Measurements from ENCODE around the gene KLC1.
"Not testable (repeated sequence)": the region's sequence is repeated elsewhere in the genome, so short reads cannot be mapped to it uniquely, and the experiment has no call there.

Gene KLC1

DNA sequence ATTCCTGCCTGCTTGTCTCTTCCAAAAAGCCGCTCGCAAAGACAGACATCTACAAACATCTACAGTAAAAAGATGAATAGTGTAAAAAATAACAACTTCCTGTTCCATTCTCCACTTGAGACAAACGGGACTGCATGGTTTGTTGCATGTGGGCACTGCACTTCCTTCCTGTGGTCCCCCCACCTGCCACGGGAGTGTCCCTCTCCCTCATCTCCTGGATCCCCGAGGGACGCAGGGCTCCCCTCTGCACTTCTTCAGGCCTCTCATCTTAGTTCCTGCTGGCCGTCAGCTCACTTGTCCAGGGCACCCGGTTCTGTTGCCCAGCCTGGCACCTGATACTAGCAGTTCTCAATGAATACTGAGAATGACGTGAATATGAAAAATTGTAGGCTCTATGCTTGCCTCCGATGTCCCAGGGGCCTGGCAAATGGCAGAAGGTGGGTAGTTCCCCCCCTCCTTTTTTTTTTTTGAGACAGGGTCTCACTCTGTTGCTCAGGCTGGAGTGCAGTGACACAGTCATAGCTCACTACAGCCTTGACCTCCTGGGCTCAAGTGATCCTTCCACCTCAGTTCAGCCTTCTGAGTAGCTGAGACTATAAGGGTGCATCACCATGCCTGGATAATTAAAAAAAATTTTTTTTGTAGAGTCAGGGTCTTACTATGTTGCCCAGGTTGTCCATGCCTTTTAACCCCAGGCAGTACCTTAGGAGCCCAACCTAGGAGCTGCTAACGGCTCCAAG is 3.5 kb upstream of the KLC1 start:
- DNase-seq = peak; percentile 63

DNA sequence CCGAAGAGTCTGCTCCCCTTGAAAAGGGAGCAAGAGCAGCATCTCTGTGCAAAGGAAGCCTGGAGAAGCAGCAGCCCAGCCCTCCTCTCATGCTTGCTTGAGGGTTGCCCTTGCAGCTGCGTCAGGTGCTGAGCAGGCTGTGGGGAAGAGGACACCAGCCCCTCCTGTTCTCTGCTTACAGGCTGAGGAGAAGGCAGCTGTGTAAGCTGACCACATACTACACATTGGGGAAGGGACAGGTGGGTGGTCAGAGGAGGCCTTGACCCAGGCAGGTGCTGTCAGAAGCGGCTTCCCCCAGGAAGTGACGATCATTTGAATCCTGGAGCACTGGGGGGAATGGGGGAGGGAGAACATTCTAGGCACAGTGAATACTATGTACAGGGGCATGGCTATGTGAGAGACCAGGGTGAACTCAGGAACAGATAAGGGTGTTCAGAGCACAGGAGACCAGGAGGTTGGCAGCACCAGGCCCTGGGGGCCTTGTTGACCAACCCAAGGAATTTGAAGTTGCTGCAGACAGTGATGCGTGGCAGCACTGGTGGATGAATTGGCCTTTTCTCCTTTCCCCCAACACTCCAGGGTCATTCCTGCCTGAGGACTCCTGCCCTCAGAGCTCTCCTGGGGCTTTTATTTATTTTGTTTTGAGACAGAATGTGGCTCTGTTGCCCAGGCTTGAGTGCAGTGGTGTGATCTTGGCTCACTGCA is 2.7 kb upstream of the KLC1 start:
- DNase-seq = peak; percentile 80

DNA sequence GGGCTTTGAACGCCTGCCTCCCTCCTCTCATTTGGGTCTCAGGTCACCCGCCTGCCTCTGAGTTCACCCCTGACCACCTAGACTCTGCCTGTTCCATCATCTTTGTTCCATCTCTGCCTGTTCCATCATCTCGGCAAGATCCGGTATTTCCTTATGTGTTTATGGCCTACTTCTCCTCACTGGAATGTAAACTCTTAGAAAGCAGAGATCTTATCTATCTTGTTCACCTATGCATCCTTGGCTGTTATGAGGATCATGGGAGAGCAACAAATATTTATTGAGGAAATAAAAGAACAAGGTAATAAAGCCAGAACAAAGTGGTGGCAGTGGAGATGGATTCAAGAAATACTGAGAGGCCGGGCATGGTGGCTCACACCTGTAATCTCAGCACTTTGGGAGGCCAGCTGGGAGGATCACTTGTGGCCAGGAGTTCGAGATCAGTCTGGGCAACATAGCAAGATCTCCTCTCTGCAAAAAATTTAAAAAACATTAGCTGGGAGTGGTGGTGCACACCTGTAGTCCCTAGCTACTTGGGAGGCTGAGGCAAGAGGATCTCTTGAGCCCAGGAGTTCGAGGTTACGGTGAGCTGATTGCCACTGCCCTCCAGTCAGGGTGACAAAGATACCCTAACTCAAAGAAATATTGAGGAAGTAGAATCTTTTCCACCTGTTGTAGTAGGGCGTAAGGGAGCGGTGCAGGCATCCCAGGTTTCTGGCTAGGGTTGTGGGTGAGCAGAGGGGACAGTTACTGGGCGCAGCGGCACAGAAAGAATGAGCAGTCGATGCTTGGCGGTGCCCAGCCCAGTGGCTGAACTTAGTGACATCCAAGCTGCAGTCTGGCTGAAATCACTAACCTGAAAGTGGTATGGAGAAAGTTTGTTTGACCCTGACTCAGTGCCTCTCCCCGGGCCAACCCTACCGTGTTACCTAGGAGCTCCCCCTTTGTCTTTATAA is 1.7 kb upstream of the KLC1 start:
- DNase-seq = no peak

GRCh38 chr14:103628221-103628683 is 759 bp upstream of the KLC1 start:
- no peak for DNase-seq

GRCh38 chr14:103629503-103630121 is 601 bp downstream of the KLC1 start:
- peak; percentile 22 for DNase-seq

DNA sequence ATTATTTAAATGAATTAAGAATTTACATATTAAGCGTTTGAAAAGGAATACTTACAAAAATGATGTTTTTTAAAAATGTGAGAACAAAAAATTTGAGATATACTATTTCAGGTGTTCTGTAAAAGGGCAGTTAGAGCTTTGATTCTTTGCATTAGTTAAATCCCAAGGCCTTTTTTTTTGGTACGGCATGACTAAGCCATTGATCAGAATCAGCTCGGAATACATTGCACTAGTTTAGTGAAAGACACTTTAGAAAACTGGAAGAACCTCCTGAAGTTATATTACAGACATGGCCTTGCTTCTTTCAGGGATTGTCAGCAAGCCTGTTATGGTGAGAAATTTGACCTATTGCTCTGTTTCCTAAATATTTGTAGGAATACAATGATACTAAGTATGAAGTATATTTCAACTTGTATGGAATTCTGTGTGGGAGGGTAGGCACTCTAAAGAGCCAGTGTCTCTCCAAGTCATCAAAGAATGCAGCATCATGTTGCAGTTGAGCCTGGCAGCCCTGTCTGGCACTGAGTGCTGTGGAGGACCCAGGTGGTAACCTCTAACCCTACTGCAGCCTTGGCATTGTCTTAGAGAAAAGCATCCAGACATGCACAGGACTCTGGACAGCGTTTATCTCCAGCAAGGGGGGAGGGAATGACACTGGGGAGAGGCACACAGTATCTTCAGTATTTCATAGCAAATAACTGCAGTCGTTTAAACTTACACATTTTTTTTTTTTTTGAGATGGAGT is 1.5 kb downstream of the KLC1 start:
- no peak for DNase-seq

DNA sequence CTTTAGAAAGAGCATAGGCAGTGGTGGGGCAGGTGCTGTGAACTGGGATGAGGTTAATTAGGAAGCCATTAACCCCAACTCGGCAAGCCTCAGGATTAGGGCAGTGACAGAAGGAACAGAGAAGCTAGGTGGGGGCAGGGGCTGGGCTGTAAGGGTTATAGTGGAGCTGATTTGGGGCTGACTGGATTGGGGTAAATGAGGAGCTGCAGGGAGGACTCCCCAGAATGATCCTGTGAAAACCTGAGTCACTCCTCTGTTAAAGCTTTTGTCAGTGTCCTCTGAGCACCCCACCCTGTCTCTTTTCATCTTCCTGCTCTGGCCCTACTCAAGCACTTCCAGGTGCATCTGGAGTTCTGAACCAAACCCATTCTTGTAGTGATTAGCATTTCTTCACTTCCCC is 4.4 kb downstream of the KLC1 start:
- DNase-seq = no peak

GRCh38 chr14:103634156-103634555 is 5.1 kb downstream of the KLC1 start:
- DNase-seq = no peak

GRCh38 chr14:103638594-103638993 is 9.6 kb downstream of the KLC1 start:
- DNase-seq = no peak

DNA sequence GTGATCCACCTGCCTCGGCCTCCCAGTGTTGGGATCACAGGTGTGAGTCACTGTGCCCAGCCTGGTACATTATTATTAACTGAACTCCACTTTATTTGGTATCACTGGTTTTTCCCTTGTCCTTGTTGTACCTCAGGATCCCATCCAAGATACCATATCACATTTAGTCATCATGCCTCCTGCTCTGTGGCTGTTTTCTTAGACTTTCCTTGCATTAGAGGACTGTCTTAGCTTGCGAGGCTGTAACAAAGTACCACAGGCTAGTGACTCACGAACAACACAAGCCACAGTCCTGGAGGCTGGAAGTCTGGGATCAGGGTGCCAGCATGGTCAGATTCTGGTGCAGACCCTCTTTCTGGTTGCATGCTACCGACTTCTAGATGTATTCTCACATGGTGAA is 12.2 kb downstream of the KLC1 start:
- no peak for DNase-seq

GRCh38 chr14:103646189-103646588 is 17.2 kb downstream of the KLC1 start:
- no peak for DNase-seq

- DNase-seq = no peak
These were observed 20.0 kb downstream of the KLC1 start for GRCh38 chr14:103649001-103649400.

DNA sequence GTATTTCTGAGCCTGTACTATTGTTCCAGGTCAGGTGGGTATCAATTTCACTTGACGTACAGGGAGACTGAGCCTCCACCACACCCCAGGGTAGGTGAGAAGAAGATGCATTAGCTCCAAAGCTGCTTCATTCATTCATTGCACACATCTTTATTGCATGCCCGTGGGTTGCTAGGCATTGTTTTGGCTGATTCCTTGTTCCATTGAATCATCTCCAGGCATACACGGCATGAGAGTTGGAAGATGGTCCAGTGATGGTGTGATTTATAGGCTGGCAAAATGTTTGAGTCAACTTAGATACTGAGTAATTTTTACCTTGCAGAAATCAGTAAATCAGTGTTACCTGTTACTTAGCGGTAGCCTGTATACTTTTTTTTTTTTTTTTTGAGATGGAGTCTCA is 21.2 kb downstream of the KLC1 start:
- DNase-seq = no peak

GRCh38 chr14:103651585-103651984 is 22.6 kb downstream of the KLC1 start:
- no peak for DNase-seq

DNA sequence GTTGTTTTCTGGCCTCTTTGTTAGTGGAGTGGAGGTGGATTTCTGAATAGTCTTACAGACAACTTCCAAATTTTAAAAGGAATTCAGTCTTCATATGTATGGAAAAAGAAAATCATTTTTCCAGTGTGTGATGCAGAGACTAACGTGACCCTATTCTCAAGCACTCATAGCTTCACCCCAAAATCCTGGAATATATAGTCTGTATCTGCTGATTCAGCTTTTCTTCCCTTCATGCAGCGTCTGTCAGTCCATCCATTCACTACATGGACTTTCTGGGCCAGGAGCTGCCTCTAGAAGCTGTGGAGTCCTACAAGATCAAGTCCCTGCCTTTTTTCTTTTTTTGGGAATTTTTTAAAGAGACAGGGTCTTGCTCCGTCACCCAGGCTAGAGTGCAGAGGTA is 23.8 kb downstream of the KLC1 start:
- DNase-seq = no peak

GRCh38 chr14:103653336-103653735 is 24.3 kb downstream of the KLC1 start:
- not testable (repeated sequence) for DNase-seq

DNA sequence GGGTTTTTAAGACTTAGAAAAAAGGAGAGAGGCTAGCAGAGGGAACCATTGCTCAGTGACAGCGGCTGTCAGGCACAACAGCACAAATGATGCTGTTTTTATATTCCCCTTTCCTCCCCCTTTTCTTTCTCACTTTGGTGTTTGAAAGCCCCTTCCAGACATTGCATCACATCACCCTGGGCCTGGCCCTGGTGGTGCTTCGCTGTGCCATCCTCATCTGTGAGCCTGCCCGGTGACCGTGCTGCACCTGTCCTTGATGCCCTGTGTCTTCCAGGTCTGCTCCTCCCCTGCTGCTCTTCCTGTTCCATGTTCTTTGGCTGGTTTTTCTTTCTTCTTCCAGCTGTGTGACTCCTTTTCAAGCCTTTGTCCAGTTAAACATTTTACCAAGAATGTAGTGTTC is 24.8 kb downstream of the KLC1 start:
- DNase-seq = no peak

DNA sequence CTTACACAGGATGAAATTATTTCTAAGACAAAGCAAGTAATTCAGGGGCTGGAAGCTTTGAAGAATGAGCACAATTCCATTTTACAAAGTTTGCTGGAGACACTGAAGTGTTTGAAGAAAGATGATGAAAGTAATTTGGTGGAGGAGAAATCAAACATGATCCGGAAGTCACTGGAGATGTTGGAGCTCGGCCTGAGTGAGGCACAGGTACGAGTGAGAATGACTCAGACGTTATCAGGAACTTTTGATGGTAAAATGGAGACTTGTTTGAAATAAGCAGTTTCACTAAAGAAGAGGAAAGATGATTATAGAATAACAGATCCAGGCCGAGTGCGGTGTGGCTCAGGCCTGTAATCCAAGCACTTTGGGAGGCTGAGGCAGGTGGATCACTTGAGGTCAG is 25.6 kb downstream of the KLC1 start:
- DNase-seq = no peak

GRCh38 chr14:103656031-103656755 is 27.2 kb downstream of the KLC1 start:
- no peak for DNase-seq

- no peak for DNase-seq
These were observed 27.7 kb downstream of the KLC1 start for GRCh38 chr14:103656756-103657133.

DNA sequence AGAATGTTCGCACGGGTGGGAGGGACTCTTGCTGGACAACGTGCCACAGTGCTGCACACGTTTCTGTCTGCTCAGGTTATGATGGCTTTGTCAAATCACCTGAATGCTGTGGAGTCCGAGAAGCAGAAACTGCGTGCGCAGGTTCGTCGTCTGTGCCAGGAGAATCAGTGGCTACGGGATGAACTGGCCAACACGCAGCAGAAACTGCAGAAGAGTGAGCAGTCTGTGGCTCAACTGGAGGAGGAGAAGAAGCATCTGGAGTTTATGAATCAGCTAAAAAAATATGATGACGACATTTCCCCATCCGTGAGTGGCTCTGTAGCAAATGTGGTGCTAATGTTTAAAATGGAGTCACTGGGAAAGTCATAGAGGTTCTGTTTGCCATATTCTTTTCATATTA is 28.5 kb downstream of the KLC1 start:
- no peak for DNase-seq

DNA sequence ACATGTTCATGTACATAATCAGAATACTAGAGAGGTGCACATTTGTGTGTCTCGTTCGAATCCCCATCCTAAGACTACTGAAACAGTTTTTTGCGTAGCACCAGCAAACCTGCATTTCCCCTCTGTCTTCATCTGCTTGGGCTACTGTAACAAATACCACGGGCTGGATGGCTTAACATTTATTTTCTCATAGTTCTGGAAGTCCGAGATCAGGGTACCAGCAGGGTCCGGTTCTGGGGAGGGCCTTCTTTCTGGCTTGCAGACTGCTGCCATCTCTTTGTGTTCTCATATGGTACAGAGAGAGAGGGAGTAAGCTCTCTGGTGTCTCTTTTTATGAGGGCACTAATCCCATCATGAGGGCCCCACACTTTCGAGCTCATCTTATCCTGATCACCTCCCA is 30.6 kb downstream of the KLC1 start:
- DNase-seq = no peak

Data from NCI-H510A treated with DMSO at 0.1 percent for 48 hours (cell line).